Measurements from ENCODE around the gene C1orf21.

GRCh38 chr1:184471686-184472085 lies 84.9 kb downstream of the C1orf21 start:
- TF ChIP-seq CTCF (conservative IDR thresholded peaks at IDR 0.05 in 1 of 2, IDR thresholded peaks at IDR 0.05 in 1 of 2; ENCODE audit: low read depth in 1 of 2, low read length in 2 of 2) (no peak), EZH2 (IDR thresholded peaks at IDR 0.05; ENCODE audit: low read length, missing control alignments) (no peak)

Data from fibroblast of lung (primary cell).